H9 (cell line): ENCODE results near the gene POLR2H. TPM values are rescaled to one million over a fixed set of nuclear protein-coding genes. Genes with fewer than 3 reads are reported as not detected.

Source experiments
- DNase-seq: peaks from one replicate; pipeline ENCODE4 v3.0.0-alpha.2; 2017
- H2AFZ ChIP-seq: one replicate; pipeline ENCODE4 v1.6.1; 2013; ENCODE audit warnings: mild to moderate bottlenecking, low read length, control low read depth, moderate library complexity
- H2AK5ac ChIP-seq: 2 replicates; pipeline ENCODE4 v1.6.1; 2013; ENCODE audit warnings: low read length, control low read depth, mixed read lengths; ENCODE audit not compliant: insufficient read length
- H2BK120ac ChIP-seq: one replicate; pipeline ENCODE4 v1.6.1; 2013; ENCODE audit warnings: low read depth, mild to moderate bottlenecking, low read length, control low read depth, inconsistent platforms; ENCODE audit not compliant: poor library complexity, severe bottlenecking
- H2BK12ac ChIP-seq: 2 replicates; pipeline ENCODE4 v1.6.1; 2013; ENCODE audit warnings: low read length, control low read depth, mixed read lengths, low read depth; ENCODE audit not compliant: insufficient read length
- H2BK15ac ChIP-seq: 2 replicates; pipeline ENCODE4 v1.6.1; 2013; ENCODE audit warnings: low read depth, low read length, control low read depth
- H2BK20ac ChIP-seq: one replicate; pipeline ENCODE4 v1.6.1; 2013; ENCODE audit warnings: low read depth, mild to moderate bottlenecking, low read length, control low read depth, inconsistent platforms; ENCODE audit not compliant: poor library complexity, severe bottlenecking
- H2BK5ac ChIP-seq: 2 replicates; pipeline ENCODE4 v1.6.1; 2013; ENCODE audit warnings: low read length, control low read depth, mixed read lengths; ENCODE audit not compliant: insufficient read length
- H3K14ac ChIP-seq: 2 replicates; pipeline ENCODE4 v1.6.1; 2013; ENCODE audit warnings: low read length, control low read depth; ENCODE audit not compliant: insufficient read depth
- H3K18ac ChIP-seq: 2 replicates; pipeline ENCODE4 v1.6.1; 2013; ENCODE audit warnings: low read depth, mild to moderate bottlenecking, mixed read lengths, low read length, control low read depth; ENCODE audit not compliant: insufficient read length
- H3K23ac ChIP-seq: 2 replicates; pipeline ENCODE4 v1.6.1; 2013; ENCODE audit warnings: low read length, control low read depth, mixed read lengths, low read depth; ENCODE audit not compliant: insufficient read length
- H3K23me2 ChIP-seq: 2 replicates; pipeline ENCODE4 v1.6.1; 2013; ENCODE audit warnings: low read depth, mild to moderate bottlenecking, mixed read lengths, low read length, control low read depth; ENCODE audit not compliant: insufficient read length, poor library complexity, severe bottlenecking
- H3K27ac ChIP-seq: 2 replicates; pipeline ENCODE4 v1.5.1; 2013; ENCODE audit warnings: low read length, control low read depth, mixed read lengths, low read depth; ENCODE audit not compliant: insufficient read length
- H3K27me3 ChIP-seq: 2 replicates; pipeline ENCODE4 v1.6.1; 2013; ENCODE audit warnings: low read length, control low read depth, inconsistent platforms; ENCODE audit not compliant: insufficient read depth
- H3K4ac ChIP-seq: 2 replicates; pipeline ENCODE4 v1.6.1; 2013; ENCODE audit warnings: low read depth, mild to moderate bottlenecking, control low read depth, inconsistent platforms, low read length, moderate library complexity
- H3K4me1 ChIP-seq: 2 replicates; pipeline ENCODE4 v1.6.1; 2013; ENCODE audit warnings: low read length, control low read depth, inconsistent platforms; ENCODE audit not compliant: insufficient read depth
- H3K4me2 ChIP-seq: 2 replicates; pipeline ENCODE4 v1.6.1; 2013; ENCODE audit warnings: low read length, control low read depth, mixed read lengths; ENCODE audit not compliant: insufficient read length, insufficient read depth
- H3K56ac ChIP-seq: 2 replicates; pipeline ENCODE4 v1.6.1; 2013; ENCODE audit warnings: low read depth, mild to moderate bottlenecking, mixed read lengths, low read length, control low read depth; ENCODE audit not compliant: insufficient read length
- H3K79me1 ChIP-seq: 2 replicates; pipeline ENCODE4 v1.6.1; 2013; ENCODE audit warnings: low read depth, mild to moderate bottlenecking, moderate library complexity, low read length, control low read depth, inconsistent platforms; ENCODE audit not compliant: insufficient read depth, poor library complexity, severe bottlenecking
- H3K79me2 ChIP-seq: 2 replicates; pipeline ENCODE4 v1.6.1; 2013; ENCODE audit warnings: low read length, control low read depth, inconsistent platforms; ENCODE audit not compliant: insufficient read depth
- H3K9ac ChIP-seq: 2 replicates; pipeline ENCODE4 v1.6.1; 2013; ENCODE audit warnings: low read length, control low read depth, mixed read lengths; ENCODE audit not compliant: insufficient read length; ENCODE audit errors: extremely low read depth
- H3K9me3 ChIP-seq: one replicate; pipeline ENCODE4 v1.6.1; 2013; ENCODE audit warnings: low read depth, low read length, inconsistent platforms; ENCODE audit not compliant: control insufficient read depth
- H3T11ph ChIP-seq: one replicate; pipeline ENCODE4 v1.6.1; 2013; ENCODE audit warnings: mild to moderate bottlenecking, low read length, control low read depth, inconsistent platforms
- H4K20me1 ChIP-seq: one replicate; pipeline ENCODE4 v1.6.1; 2013; ENCODE audit not compliant: control insufficient read depth, insufficient read length, insufficient read depth
- H4K5ac ChIP-seq: 2 replicates; pipeline ENCODE4 v1.6.1; 2013; ENCODE audit warnings: low read depth, mild to moderate bottlenecking, mixed read lengths, low read length, control low read depth; ENCODE audit not compliant: insufficient read length
- H4K8ac ChIP-seq: replicated peaks from 2 replicates; pipeline ENCODE4 v1.6.1; 2013; ENCODE audit warnings: low read length, control low read depth, mixed read lengths, low read depth; ENCODE audit not compliant: insufficient read length
- H4K91ac ChIP-seq: 2 replicates; pipeline ENCODE4 v1.6.1; 2013; ENCODE audit warnings: low read depth, mild to moderate bottlenecking, moderate library complexity, mixed read lengths, low read length, control low read depth; ENCODE audit not compliant: insufficient read length
- H3K27ac Mint-ChIP-seq, 3 experiments: 2 replicates in 2 of 3; 3 replicates in 1 of 3; pipeline ENCODE4 v1.8.0; 2020 to 2021; ENCODE audit warnings: mixed read lengths in 3 of 3, mild to moderate bottlenecking in 1 of 3, moderate library complexity in 1 of 3
- H3K27me3 Mint-ChIP-seq: 2 replicates; pipeline ENCODE4 v1.8.0; 2021; ENCODE audit warnings: low read depth, mild to moderate bottlenecking, moderate library complexity, mixed read lengths
- H3K36me3 Mint-ChIP-seq, 3 experiments: 2 replicates in 2 of 3; 3 replicates in 1 of 3; pipeline ENCODE4 v1.8.0; 2020 to 2021; ENCODE audit warnings: low read depth in 3 of 3, mixed read lengths in 3 of 3; ENCODE audit not compliant: insufficient read depth in 1 of 3
- H3K4me1 Mint-ChIP-seq, 2 experiments: 2 replicates each; pipeline ENCODE4 v1.8.0; 2020; ENCODE audit warnings: mixed read lengths in 2 of 2
- H3K4me3 Mint-ChIP-seq, 2 experiments: 2 replicates in 1 of 2; 3 replicates in 1 of 2; pipeline ENCODE4 v1.8.0; 2020 to 2021; ENCODE audit warnings: mild to moderate bottlenecking in 2 of 2, mixed read lengths in 2 of 2, moderate library complexity in 1 of 2
- H3K9me3 Mint-ChIP-seq, 2 experiments: 2 replicates in 1 of 2; 3 replicates in 1 of 2; pipeline ENCODE4 v1.8.0; 2020; ENCODE audit warnings: mild to moderate bottlenecking in 2 of 2, mixed read lengths in 2 of 2, moderate library complexity in 1 of 2
- WGBS: extraction: QIAGEN DNeasy Blood & Tissue Kit; methylation state at CpG from one replicate; pipeline ENCODE4 v1.1.7; 2013; ENCODE audit warnings: missing lambda C conversion rate, low lambda C conversion rate, mixed read lengths; ENCODE audit not compliant: insufficient read length; ENCODE audit errors: extremely low coverage; 5-methylcytosine and 5-hydroxymethylcytosine counted together
- total RNA-seq: library from RNA; stranded (reverse); gene quantifications from 2 replicates; pipeline ENCODE4 v1.2.1, GENCODE V29; 2021
- TF ChIP-seq, protein P1 (sequence below): fragments of 200-600 bp; sonication (generic); conservative IDR thresholded peaks from 3 replicates; pipeline ENCODE4 v1.8.0; 2021; ENCODE audit warnings: antibody characterized with exemption, mild to moderate bottlenecking

The POLR2H gene
- total RNA-seq, 1 experiment from 2014 or later: 115 TPM

DNA sequence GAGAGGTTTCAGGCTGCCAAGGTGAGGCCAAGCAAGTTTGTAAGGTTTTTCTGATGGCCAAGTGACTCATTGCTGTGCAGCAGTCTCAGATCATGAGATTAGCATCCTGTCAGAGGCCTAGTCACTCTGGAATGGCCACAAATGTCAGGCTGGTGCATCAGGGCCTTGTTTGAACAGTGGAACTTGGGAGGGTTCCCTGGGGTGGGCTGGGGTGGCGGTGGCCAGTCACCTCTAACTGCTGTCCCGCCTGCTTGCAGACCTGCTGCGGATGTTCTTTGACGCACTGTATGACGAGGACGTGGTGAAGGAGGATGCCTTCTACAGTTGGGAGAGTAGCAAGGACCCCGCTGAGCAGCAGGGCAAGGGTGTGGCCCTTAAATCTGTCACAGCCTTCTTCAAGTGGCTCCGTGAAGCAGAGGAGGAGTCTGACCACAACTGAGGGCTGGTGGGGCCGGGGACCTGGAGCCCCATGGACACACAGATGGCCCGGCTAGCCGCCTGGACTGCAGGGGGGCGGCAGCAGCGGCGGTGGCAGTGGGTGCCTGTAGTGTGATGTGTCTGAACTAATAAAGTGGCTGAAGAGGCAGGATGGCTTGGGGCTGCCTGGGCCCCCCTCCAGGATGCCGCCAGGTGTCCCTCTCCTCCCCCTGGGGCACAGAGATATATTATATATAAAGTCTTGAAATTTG lies 26.9 kb upstream of the POLR2H start:
- H2AK5ac ChIP-seq: no peak overlapping the region
- peaks cover 4% of the 10 kb centered on the region for H4K20me1 ChIP-seq
- H3K27ac ChIP-seq: no peak overlapping the region
- no peaks in the 10 kb centered on the region for H3K27me3 ChIP-seq
- H4K91ac ChIP-seq: no peak overlapping the region
- no peak overlapping the region for H3T11ph ChIP-seq
- no peak overlapping the region for H3K18ac ChIP-seq
- no peak overlapping the region for H3K4me2 ChIP-seq
- no peak overlapping the region for H4K8ac ChIP-seq
- no peak overlapping the region for H3K23ac ChIP-seq
- Mint-ChIP-seq H3K27me3 (no peaks in the 10 kb centered on the region; the same call in none of the 2 replicates), H3K36me3 (peaks cover 40 to 61% (median 46%) of the 10 kb centered on the region in 3 experiments), H3K4me3 (peak overlapping the region in 1 of 2 experiments; percentile 48; a peak in 2 of 5 replicates), H3K4me1 (peaks cover 34 to 37% of the 10 kb centered on the region in 2 experiments), H3K9me3 (no peaks in the 10 kb centered on the region), H3K27ac (peak overlapping the region in 2 of 3 experiments; percentile 89 to 93; a peak in 4 of 7 replicates)
- peaks cover 10% of the 10 kb centered on the region for H3K23me2 ChIP-seq
- no peaks in the 10 kb centered on the region for H3K9me3 ChIP-seq
- H2AFZ ChIP-seq: no peak overlapping the region
- no CpG with 5 or more reads among the region's 15 CpGs for WGBS
- no peak overlapping the region for H4K5ac ChIP-seq
- H2BK120ac ChIP-seq: no peak overlapping the region
- no peak overlapping the region for H3K9ac ChIP-seq
- no peak overlapping the region for H3K4ac ChIP-seq
- H2BK5ac ChIP-seq: no peak overlapping the region
- H2BK12ac ChIP-seq: no peak overlapping the region
- H3K56ac ChIP-seq: no peak overlapping the region
- H2BK15ac ChIP-seq: no peak overlapping the region
- H3K4me1 ChIP-seq: no peaks in the 10 kb centered on the region
- H3K79me2 ChIP-seq: no peaks in the 10 kb centered on the region
- no peak overlapping the region for H2BK20ac ChIP-seq
- no peak overlapping the region for H3K14ac ChIP-seq
- H3K79me1 ChIP-seq: no peaks in the 10 kb centered on the region
- TF ChIP-seq, protein P1, sequence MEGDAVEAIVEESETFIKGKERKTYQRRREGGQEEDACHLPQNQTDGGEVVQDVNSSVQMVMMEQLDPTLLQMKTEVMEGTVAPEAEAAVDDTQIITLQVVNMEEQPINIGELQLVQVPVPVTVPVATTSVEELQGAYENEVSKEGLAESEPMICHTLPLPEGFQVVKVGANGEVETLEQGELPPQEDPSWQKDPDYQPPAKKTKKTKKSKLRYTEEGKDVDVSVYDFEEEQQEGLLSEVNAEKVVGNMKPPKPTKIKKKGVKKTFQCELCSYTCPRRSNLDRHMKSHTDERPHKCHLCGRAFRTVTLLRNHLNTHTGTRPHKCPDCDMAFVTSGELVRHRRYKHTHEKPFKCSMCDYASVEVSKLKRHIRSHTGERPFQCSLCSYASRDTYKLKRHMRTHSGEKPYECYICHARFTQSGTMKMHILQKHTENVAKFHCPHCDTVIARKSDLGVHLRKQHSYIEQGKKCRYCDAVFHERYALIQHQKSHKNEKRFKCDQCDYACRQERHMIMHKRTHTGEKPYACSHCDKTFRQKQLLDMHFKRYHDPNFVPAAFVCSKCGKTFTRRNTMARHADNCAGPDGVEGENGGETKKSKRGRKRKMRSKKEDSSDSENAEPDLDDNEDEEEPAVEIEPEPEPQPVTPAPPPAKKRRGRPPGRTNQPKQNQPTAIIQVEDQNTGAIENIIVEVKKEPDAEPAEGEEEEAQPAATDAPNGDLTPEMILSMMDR: no peak
- DNase-seq: no peak
